Gastrocnemius medialis (tissue), 4 donors: ENCODE measurements around the gene TRIM24.

ENCODE experiments used
- CTCF ChIP-seq, 5 experiments: fragments of 450-650 bp in 3 of 5; fragments of 200-600 bp in 2 of 5; sonication (generic) in 2 of 5; IDR thresholded peaks in 4 of 5; conservative IDR thresholded peaks in 1 of 5; 1 replicate in 4 of 5; 2 replicates in 1 of 5; pipeline ENCODE4 v1.5.1; 2016 to 2019; ENCODE audit warnings: antibody characterized with exemption in 5 of 5, mild to moderate bottlenecking in 3 of 5, moderate library complexity in 3 of 5
- POLR2A ChIP-seq, 2 donors: fragments of 450-650 bp; IDR thresholded peaks; one replicate each; pipeline ENCODE4 v1.6.1; 2017; ENCODE audit warnings: antibody characterized with exemption in 2 of 2, mild to moderate bottlenecking in 2 of 2, moderate library complexity in 2 of 2

- no peak for TF ChIP-seq CTCF (IDR thresholded peaks at IDR 0.05 in 4 of 5, conservative IDR thresholded peaks at IDR 0.05 in 1 of 5)
- TF ChIP-seq POLR2A (IDR thresholded peaks at IDR 0.05) = no peak
Measured at GRCh38 chr7:138543739-138544138, 83.7 kb downstream of the TRIM24 start.
